Uterus (tissue), 4 donors: ENCODE data around the gene FN1. TPM values are rescaled to one million over a fixed set of nuclear protein-coding genes. Genes with fewer than 3 reads are reported as not detected.

ENCODE experiments used
- DNase-seq, 2 donors: peaks; one replicate each; pipeline ENCODE4 v3.0.0-alpha.2; 2019 to 2020
- H3K27ac ChIP-seq, 2 donors: fragments of 200-600 bp; sonication (generic); 1 replicate in 1 of 2; 2 replicates in 1 of 2; pipeline ENCODE4 v1.5.1; 2016 to 2018
- H3K27me3 ChIP-seq, 2 donors: fragments of 200-600 bp; sonication (generic); one replicate each; pipeline ENCODE4 v1.5.1; 2018 to 2019; ENCODE audit warnings: control low read depth in 1 of 2
- H3K36me3 ChIP-seq, 2 donors: fragments of 200-600 bp; sonication (generic); one replicate each; pipeline ENCODE4 v1.5.1; 2019; ENCODE audit warnings: control low read depth in 1 of 2
- H3K4me1 ChIP-seq, 2 donors: fragments of 200-600 bp; sonication (generic); one replicate each; pipeline ENCODE4 v1.5.1; 2018 to 2019; ENCODE audit warnings: control low read depth in 1 of 2
- H3K4me3 ChIP-seq, 2 donors: fragments of 200-600 bp; sonication (generic); 1 replicate in 1 of 2; 2 replicates in 1 of 2; pipeline ENCODE4 v1.5.1; 2018 to 2019; ENCODE audit warnings: mild to moderate bottlenecking in 1 of 2
- H3K9me3 ChIP-seq, 2 donors: fragments of 200-600 bp; sonication (generic); one replicate each; pipeline ENCODE4 v1.5.1; 2019; ENCODE audit warnings: control low read depth in 1 of 2
- CTCF ChIP-seq, 4 experiments: fragments of 200-600 bp in 2 of 4; fragments of 450-650 bp in 2 of 4; sonication (generic) in 2 of 4; IDR thresholded peaks; one replicate each; pipeline ENCODE4 v1.5.1; 2016 to 2019; ENCODE audit warnings: antibody characterized with exemption in 4 of 4, mild to moderate bottlenecking in 2 of 4, moderate library complexity in 1 of 4
- POLR2A ChIP-seq, 2 donors: fragments of 450-650 bp; IDR thresholded peaks; one replicate each; pipeline ENCODE4 v1.6.1; 2016; ENCODE audit warnings: antibody characterized with exemption in 2 of 2, mild to moderate bottlenecking in 1 of 2, moderate library complexity in 1 of 2
- intact Hi-C: fragments of 100-400 bp; cut with DNase I; formaldehyde crosslinking; loops from one replicate; pipeline ENCODE4 v1.15.1; 2023; ENCODE audit warnings: low total_unique reads
- total RNA-seq, 4 donors: library from RNA; depleted of rRNA in 3 of 4; stranded (reverse); fragments of >200 nt in 3 of 4; gene quantifications; one replicate each; pipeline versions ENCODE4 v1.1.0 to v1.2.4, GENCODE V29; 2014 to 2023
- donor health status: DM: yes; HTN: yes; CAD: no.

Gene FN1
- total RNA-seq, 4 donors from 2014 or later: 218 to 1,074 (median 261) TPM

DNA sequence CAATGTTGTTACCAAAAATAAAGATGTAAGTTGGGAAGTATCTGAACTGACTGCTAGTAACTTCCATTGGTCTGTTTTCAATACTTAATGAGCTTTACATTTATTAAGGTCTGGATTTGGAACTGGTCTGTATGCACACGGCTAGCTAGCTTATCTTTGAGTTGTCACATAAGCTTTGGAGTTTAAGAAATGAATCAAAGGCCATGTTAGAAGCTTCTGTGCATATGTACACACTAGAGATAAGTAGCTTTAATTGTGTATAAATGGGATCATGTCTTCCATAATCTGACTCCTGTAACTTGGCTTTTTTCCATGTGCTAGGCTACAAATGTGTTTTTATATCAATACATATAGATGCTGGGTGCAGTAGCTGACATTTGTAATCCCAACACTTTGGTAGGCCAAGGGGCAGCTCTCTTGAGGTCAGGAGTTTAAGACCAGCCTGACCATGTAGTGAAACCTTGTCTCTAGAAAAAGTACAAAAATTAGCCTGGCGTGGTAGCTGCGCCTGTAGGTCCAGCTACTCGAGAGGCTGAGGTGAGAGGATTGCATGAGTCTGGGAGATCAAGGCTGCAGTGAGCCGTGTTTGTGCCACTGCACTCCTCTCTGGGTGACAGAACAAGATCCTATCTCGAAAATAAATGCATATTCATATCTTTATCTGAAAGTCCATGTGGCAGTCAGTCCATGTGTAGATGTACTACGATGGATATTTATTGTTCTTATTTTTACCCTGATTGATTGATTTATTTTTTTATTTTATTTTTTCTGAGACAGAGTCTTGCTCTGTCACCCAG is 96.8 kb downstream of the FN1 start:
- Histone ChIP-seq H3K9me3 (no peaks in the 10 kb centered on the region), H3K36me3 (no peaks in the 10 kb centered on the region), H3K27me3 (no peaks in the 10 kb centered on the region), H3K4me1 (no peaks in the 10 kb centered on the region), H3K27ac (no peak overlapping the region), H3K4me3 (no peak overlapping the region)
- DNase-seq: no peak
- intact Hi-C loops: no loop called here
- TF ChIP-seq POLR2A (IDR thresholded peaks at IDR 0.05): no peak
- no peak for TF ChIP-seq CTCF (IDR thresholded peaks at IDR 0.05)

DNA sequence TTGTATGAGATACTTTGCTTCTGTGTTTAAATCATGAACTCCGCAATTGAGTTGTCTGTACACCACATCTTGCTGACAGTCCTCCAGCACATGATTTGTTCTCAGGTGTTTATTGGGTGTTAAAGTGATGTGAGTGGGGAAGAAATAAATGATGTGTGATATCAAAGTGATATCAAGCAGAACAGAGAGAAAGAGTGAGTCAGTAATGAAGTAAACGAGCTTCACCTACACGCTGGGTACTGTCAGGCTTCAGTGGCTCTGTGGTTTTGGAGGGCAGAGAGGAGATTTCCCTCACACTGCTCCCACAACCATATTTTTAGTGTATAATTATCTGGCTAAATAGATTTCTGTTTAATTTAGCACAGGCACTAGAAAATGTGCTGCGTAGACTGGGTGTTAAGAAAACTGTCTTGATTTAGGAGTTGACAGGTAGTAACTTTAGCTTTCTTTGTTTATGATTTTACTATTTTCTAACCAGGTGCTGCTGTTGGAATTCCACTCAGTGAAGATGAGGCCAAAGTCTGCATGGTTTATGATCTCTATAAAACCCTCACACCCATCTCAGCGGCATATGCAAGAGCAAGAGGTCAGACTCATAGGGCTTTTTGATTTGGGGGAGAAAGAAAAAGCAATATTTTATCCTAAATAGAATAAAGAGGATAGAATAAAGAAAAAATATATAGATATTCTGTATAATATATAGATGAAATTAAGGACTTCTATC is 102.8 kb downstream of the FN1 start:
- Histone ChIP-seq H3K27me3 (no peaks in the 10 kb centered on the region), H3K27ac (no peak overlapping the region), H3K36me3 (no peaks in the 10 kb centered on the region), H3K4me1 (no peaks in the 10 kb centered on the region), H3K4me3 (no peak overlapping the region), H3K9me3 (no peaks in the 10 kb centered on the region)
- intact Hi-C loops: no loop called here
- TF ChIP-seq CTCF (IDR thresholded peaks at IDR 0.05) (no peak), POLR2A (IDR thresholded peaks at IDR 0.05) (no peak)
- no peak for DNase-seq

DNA sequence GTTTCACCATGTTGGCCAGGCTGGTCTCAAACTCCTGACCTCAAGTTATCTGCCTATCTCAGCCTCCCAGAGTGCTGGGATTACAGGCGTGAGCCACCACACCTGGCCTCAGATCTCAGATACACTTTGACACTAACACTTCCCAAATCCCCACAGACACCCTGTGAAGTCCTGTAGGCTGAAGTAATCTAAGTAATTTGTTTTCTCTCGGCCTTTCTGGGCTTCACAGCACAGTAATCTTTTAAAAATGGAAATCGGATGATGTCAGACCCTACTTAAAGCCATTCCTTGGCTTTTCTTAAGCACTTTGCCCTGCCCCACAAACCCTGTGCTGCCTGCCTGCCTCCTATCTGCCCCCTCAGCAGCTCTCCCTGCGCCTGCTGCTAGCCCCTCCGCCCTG is 107.8 kb downstream of the FN1 start:
- H3K4me1 ChIP-seq: no peaks in the 10 kb centered on the region
- intact Hi-C loops: no loop called here
- H3K36me3 ChIP-seq: no peaks in the 10 kb centered on the region
- H3K4me3 ChIP-seq: no peak overlapping the region
- no peak for DNase-seq
- TF ChIP-seq POLR2A (IDR thresholded peaks at IDR 0.05) (no peak), CTCF (IDR thresholded peaks at IDR 0.05) (no peak)
- no peak overlapping the region for H3K27ac ChIP-seq
- H3K9me3 ChIP-seq: no peaks in the 10 kb centered on the region
- H3K27me3 ChIP-seq: no peaks in the 10 kb centered on the region

DNA sequence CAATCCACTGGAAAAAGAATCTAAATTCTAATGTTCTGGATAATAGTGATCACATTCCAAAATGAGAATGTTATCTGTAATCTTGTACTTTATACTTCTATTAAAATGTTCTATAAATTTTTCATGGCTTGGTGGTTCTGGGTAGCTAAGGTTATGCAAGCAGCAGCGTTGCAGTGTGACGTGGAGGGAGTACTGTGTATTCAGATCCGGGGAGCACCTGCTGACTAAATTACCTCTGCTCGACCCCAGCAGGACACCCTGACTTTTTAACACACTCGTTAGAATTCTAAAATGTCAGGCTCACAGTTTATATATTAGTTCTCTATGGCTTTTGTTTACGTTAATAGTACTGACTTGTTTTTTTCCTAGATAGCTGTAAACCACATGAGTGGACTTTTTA is 111.1 kb downstream of the FN1 start:
- Histone ChIP-seq H3K9me3 (no peaks in the 10 kb centered on the region), H3K27me3 (no peaks in the 10 kb centered on the region), H3K27ac (peak overlapping the region; percentile 12 to 13), H3K4me3 (no peak overlapping the region), H3K4me1 (no peaks in the 10 kb centered on the region), H3K36me3 (no peaks in the 10 kb centered on the region)
- no peak for DNase-seq
- intact Hi-C loops: no loop called here
- TF ChIP-seq POLR2A (IDR thresholded peaks at IDR 0.05) (no peak), CTCF (IDR thresholded peaks at IDR 0.05) (no peak)

DNA sequence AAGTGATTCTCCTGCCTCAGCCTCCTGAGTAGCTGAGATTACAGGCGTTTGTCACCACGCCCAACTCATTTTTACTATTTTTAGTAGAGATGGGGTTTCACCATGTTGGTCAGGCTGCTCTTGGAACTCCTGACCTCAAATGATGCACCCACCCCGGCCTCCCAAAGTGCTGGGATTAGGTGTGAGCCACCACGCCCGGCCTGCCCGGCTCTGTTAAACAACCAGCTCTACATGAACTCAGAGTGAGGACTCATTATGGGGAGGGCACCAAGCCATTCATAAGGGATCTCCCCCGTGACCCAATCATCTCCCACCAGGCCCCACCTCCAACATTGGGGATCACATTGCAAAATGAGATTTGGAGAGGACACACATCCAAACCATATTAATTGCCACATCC is 115.2 kb downstream of the FN1 start:
- intact Hi-C loops: no loop called here

More for the DNA sequence above, 115.2 kb downstream of the FN1 start:
- Histone ChIP-seq H3K4me3 (no peak overlapping the region), H3K27ac (no peak overlapping the region), H3K9me3 (no peaks in the 10 kb centered on the region), H3K27me3 (no peaks in the 10 kb centered on the region), H3K36me3 (no peaks in the 10 kb centered on the region), H3K4me1 (no peaks in the 10 kb centered on the region)
- DNase-seq: no peak
- no peak for TF ChIP-seq CTCF (IDR thresholded peaks at IDR 0.05)
- TF ChIP-seq POLR2A (IDR thresholded peaks at IDR 0.05): no peak
